Tibial artery (tissue), 4 donors: ENCODE data around the gene POLR1E.
"Not testable (repeated sequence)": the region's sequence is repeated elsewhere in the genome, so short reads cannot be mapped to it uniquely, and the experiment has no call there.

Source experiments
- DNase-seq, 2 donors: peaks; one replicate each; pipeline ENCODE4 v3.0.0-alpha.2; 2019
- H3K27ac ChIP-seq, 2 donors: fragments of 200-600 bp; sonication (generic) in 1 of 2; 1 replicate in 1 of 2; 2 replicates in 1 of 2; pipeline ENCODE4 v1.5.1; 2018 to 2019; ENCODE audit warnings: mild to moderate bottlenecking in 1 of 2
- H3K27me3 ChIP-seq, 2 donors: fragments of 200-600 bp; sonication (generic) in 1 of 2; one replicate each; pipeline versions ENCODE4 v1.5.1 to v1.6.0; 2016 to 2019
- H3K36me3 ChIP-seq, 3 donors: fragments of 200-600 bp; sonication (generic) in 2 of 3; one replicate each; pipeline ENCODE4 v1.5.1; 2016 to 2019; ENCODE audit warnings: mild to moderate bottlenecking in 2 of 3
- H3K4me1 ChIP-seq, 4 donors: fragments of 200-600 bp; sonication (generic) in 2 of 4; 1 replicate in 3 of 4; 2 replicates in 1 of 4; pipeline ENCODE4 v1.5.1; 2016 to 2019
- H3K4me3 ChIP-seq, 2 donors: fragments of 200-600 bp; sonication (generic) in 1 of 2; 1 replicate in 1 of 2; 2 replicates in 1 of 2; pipeline ENCODE4 v1.5.1; 2018 to 2019; ENCODE audit warnings: mild to moderate bottlenecking in 2 of 2
- H3K9me3 ChIP-seq, 3 donors: fragments of 200-600 bp; sonication (generic) in 1 of 3; one replicate each; pipeline ENCODE4 v1.5.1; 2016 to 2019
- CTCF ChIP-seq, 2 experiments: fragments of 200-600 bp in 1 of 2; fragments of 450-650 bp in 1 of 2; IDR thresholded peaks; one replicate each; pipeline ENCODE4 v1.5.1; 2017 to 2019; ENCODE audit warnings: antibody characterized with exemption in 2 of 2, mild to moderate bottlenecking in 1 of 2, moderate library complexity in 1 of 2
- intact Hi-C: fragments of 100-400 bp; cut with DNase I; formaldehyde crosslinking; loops from one replicate; pipeline ENCODE4 v1.15.0; 2023; ENCODE audit warnings: low total_unique reads

POLR1E gene

DNA sequence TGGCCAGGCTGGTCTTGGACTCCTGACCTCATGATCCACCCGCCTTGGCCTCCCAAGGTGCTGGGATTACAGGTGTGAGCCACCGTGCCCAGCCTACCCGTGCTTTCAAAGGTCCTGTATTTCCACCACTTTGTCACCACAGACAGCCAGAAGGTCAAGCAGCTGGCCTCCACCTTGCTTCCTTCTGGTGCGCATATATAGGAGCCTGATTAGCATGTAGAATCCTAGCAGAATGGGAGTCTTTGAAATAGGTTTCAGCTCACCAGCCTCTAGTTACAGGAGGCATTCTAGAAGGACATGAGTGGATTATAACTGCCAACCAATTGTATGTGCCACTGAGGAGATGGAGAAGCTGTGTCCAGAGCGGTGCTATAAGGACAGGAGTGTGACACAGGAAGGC, 18.9 kb downstream of the POLR1E start:
- H3K36me3 ChIP-seq: peaks cover 34 to 86% (median 70%) of the 10 kb centered on the region in 3 donors
- no peaks in the 10 kb centered on the region for H3K27me3 ChIP-seq
- no peaks in the 10 kb centered on the region for H3K4me1 ChIP-seq
- no peak overlapping the region for H3K27ac ChIP-seq
- no peak for DNase-seq
- intact Hi-C loops: no loop called here
- H3K4me3 ChIP-seq: no peak overlapping the region
- no peaks in the 10 kb centered on the region for H3K9me3 ChIP-seq
- no peak for TF ChIP-seq CTCF (IDR thresholded peaks at IDR 0.05)

- peaks cover 13 to 77% (median 48%) of the 10 kb centered on the region in 3 donors for H3K36me3 ChIP-seq
- no peak overlapping the region for H3K4me3 ChIP-seq
These were observed 21.9 kb downstream of the POLR1E start for GRCh38 chr9:37507566-37508134.

DNA sequence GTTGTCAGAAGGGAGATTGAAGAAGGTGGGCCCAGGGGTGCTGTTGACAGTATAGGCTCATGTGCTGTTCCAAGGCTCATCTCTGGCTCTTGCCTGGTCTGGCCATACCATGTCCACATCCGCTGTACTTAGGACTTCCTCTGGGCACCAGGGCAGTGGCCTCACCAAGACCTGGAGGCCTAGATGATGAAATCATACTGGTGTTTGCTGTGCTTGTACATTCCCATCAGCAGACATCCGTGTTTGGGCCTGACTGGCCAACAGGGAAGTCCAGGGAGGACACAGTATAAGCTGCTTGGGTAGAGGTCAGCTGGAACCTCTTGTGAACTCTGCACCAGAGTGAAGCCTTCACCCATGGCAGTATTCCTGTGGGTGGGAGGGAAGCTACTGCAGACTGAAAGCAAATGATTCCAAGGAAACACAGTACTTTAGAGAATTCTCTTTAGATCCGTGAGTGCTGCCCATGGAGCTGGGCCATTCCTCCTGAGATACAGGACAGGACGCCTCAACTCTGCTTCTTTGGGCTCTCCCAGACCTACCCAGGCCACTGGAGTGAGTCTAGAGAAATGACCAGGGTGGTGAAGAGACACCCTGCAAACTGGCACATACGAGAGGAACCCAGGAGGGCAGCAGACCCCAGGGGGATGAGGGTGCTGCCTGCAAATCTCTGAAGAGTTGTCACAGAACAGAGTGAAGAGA, 22.5 kb downstream of the POLR1E start:
- Histone ChIP-seq H3K27me3 (no peaks in the 10 kb centered on the region), H3K9me3 (no peaks in the 10 kb centered on the region), H3K27ac (no peak overlapping the region), H3K4me3 (no peak overlapping the region), H3K36me3 (peaks cover 7 to 77% (median 41%) of the 10 kb centered on the region in 3 donors), H3K4me1 (no peaks in the 10 kb centered on the region)
- intact Hi-C loops: no loop called here
- DNase-seq: no peak
- no peak for TF ChIP-seq CTCF (IDR thresholded peaks at IDR 0.05)

More at GRCh38 chr9:37507566-37508134, 21.9 kb downstream of the POLR1E start:
- no peak overlapping the region for H3K27ac ChIP-seq
- H3K4me1 ChIP-seq: no peaks in the 10 kb centered on the region
- no peak for TF ChIP-seq CTCF (IDR thresholded peaks at IDR 0.05)
- no peaks in the 10 kb centered on the region for H3K9me3 ChIP-seq
- H3K27me3 ChIP-seq: no peaks in the 10 kb centered on the region
- intact Hi-C loops: no loop called here
- no peak for DNase-seq

- no peak for DNase-seq
- no peak overlapping the region for H3K27ac ChIP-seq
These were observed 23.1 kb downstream of the POLR1E start for GRCh38 chr9:37508834-37509206.

GRCh38 chr9:37509536-37509935, 23.8 kb downstream of the POLR1E start:
- intact Hi-C loops: no loop called here
- H3K27ac ChIP-seq: no peak overlapping the region
- no peak for DNase-seq
- no peaks in the 10 kb centered on the region for H3K27me3 ChIP-seq
- no peaks in the 10 kb centered on the region for H3K9me3 ChIP-seq
- peaks cover 0 to 67% (median 33%) of the 10 kb centered on the region in 3 donors for H3K36me3 ChIP-seq
- no peaks in the 10 kb centered on the region for H3K4me1 ChIP-seq
- H3K4me3 ChIP-seq: no peak overlapping the region
- TF ChIP-seq CTCF (IDR thresholded peaks at IDR 0.05): no peak

More at GRCh38 chr9:37508834-37509206, 23.1 kb downstream of the POLR1E start:
- Histone ChIP-seq H3K4me1 (no peaks in the 10 kb centered on the region), H3K27me3 (no peaks in the 10 kb centered on the region), H3K36me3 (peaks cover 1 to 72% (median 36%) of the 10 kb centered on the region in 3 donors), H3K9me3 (no peaks in the 10 kb centered on the region), H3K4me3 (no peak overlapping the region)
- intact Hi-C loops: no loop called here
- TF ChIP-seq CTCF (IDR thresholded peaks at IDR 0.05): peak in 1 of 2 experiments; percentile 4

DNA sequence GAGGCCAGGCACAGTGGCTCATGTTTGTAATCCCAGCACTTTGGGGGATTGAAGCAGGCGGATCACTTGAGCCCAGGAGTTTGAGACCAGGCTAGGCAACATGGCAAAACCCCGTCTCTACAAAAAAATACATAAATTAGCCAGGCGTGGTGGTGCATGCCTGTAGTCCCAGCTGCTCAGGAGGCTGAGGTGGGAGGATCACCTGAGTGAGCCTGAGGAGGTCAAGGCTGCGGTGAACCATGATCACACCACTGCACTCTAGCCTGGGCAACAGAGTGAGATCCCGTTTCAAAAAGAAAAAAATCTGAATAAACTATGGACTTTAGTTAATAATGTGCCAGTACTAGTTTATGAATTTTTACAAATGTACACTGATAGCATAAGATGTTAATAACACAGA, 24.3 kb downstream of the POLR1E start:
- peaks cover 0 to 67% (median 34%) of the 10 kb centered on the region in 3 donors for H3K36me3 ChIP-seq
- H3K4me1 ChIP-seq, H3K4me3 ChIP-seq, DNase-seq, H3K9me3 ChIP-seq, H3K27ac ChIP-seq, intact Hi-C loops, H3K27me3 ChIP-seq: not testable (repeated sequence)
